HG03457 (cell line): ENCODE results near the gene TRIM17.

Source experiments
- ATAC-seq: cut with Tn5 transposase; IDR thresholded peaks from one replicate; pipeline ENCODE4 v1.9.1; 2021; ENCODE audit warnings: moderate number of reproducible peaks; ENCODE audit not compliant: unreplicated experiment

The TRIM17 gene

GRCh38 chr1:228385232-228385631, 31.4 kb downstream of the TRIM17 start:
- no peak for ATAC-seq

- ATAC-seq = no peak
Observed at GRCh38 chr1:228383773-228384172, 32.9 kb downstream of the TRIM17 start.

GRCh38 chr1:228381356-228381755, 35.3 kb downstream of the TRIM17 start:
- ATAC-seq = no peak

GRCh38 chr1:228379666-228380065, 37.0 kb downstream of the TRIM17 start:
- ATAC-seq = no peak

- ATAC-seq = no peak
Observed at GRCh38 chr1:228378873-228379460, 37.7 kb downstream of the TRIM17 start.

GRCh38 chr1:228378090-228378872, 38.4 kb downstream of the TRIM17 start:
- ATAC-seq = no peak

- ATAC-seq = no peak
Observed at GRCh38 chr1:228377664-228378089, 39.0 kb downstream of the TRIM17 start.

- ATAC-seq = no peak
Observed at GRCh38 chr1:228376651-228377631, 39.7 kb downstream of the TRIM17 start.

GRCh38 chr1:228376262-228376628, 40.4 kb downstream of the TRIM17 start:
- ATAC-seq = no peak

- no peak for ATAC-seq
Observed at GRCh38 chr1:228375578-228376261, 40.9 kb downstream of the TRIM17 start.

GRCh38 chr1:228374711-228375577, 41.7 kb downstream of the TRIM17 start:
- ATAC-seq = no peak

- ATAC-seq = no peak
Observed at GRCh38 chr1:228373681-228374571, 42.7 kb downstream of the TRIM17 start.

GRCh38 chr1:228373004-228373680, 43.5 kb downstream of the TRIM17 start:
- no peak for ATAC-seq

GRCh38 chr1:228372183-228373003, 44.3 kb downstream of the TRIM17 start:
- ATAC-seq = no peak

- ATAC-seq = no peak
Observed at GRCh38 chr1:228371741-228372182, 44.9 kb downstream of the TRIM17 start.

GRCh38 chr1:228370941-228371740, 45.5 kb downstream of the TRIM17 start:
- no peak for ATAC-seq
